GM19467 (cell line): Measurements from ENCODE around the gene TEX30.

ENCODE experiments used
- ATAC-seq: cut with Tn5 transposase; IDR thresholded peaks from one replicate; pipeline ENCODE4 v1.9.1; 2021; ENCODE audit warnings: mild to moderate bottlenecking, moderate library complexity; ENCODE audit not compliant: unreplicated experiment

The TEX30 gene

DNA sequence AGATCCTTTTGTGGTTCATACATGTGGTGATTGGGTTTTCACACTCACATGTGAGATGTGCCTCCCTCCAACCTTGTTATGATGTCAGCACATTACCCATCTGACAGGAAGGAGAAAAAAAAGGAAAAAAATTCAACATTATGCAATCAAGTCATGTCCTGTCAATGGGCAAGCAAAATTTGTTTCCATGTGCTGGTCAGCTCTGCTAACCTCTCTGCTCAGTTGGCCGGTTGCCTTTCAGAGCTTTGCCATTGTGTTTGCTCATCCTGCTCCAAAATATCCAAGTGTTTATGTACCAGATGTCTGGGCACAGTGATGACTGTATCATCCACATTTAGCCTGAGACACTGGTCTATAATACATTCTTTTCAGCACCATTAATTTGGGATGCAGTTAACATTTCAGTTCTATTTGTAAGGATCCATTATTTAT is 51.8 kb downstream of the TEX30 start:
- no peak for ATAC-seq

DNA sequence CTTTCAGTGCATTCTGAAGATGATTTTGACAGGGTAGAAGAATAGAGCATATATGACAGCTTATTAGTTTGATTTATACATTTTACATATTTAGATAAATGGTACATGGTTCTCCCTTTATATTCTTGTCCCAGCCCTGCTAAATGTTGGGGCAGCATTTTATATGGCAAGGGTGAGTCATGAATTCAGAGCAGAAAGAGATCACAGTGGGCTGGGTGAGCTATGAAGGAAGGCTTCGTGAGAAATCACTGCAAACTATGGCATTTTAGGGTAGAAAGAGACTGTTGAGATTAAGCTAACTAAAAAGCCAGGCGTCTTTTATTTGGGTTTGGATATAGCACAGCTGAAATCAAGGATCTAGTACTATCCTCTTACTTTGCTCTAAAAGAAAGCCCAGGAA is 54.8 kb downstream of the TEX30 start:
- ATAC-seq, result no peak
